Tibial artery (tissue), 4 donors: Measurements from ENCODE around the gene HAO2.

Experiments
- DNase-seq, 2 donors: peaks; one replicate each; pipeline ENCODE4 v3.0.0-alpha.2; 2019
- H3K27ac ChIP-seq, 2 donors: fragments of 200-600 bp; sonication (generic) in 1 of 2; 1 replicate in 1 of 2; 2 replicates in 1 of 2; pipeline ENCODE4 v1.5.1; 2018 to 2019; ENCODE audit warnings: mild to moderate bottlenecking in 1 of 2
- H3K27me3 ChIP-seq, 2 donors: fragments of 200-600 bp; sonication (generic) in 1 of 2; one replicate each; pipeline versions ENCODE4 v1.5.1 to v1.6.0; 2016 to 2019
- H3K36me3 ChIP-seq, 3 donors: fragments of 200-600 bp; sonication (generic) in 2 of 3; one replicate each; pipeline ENCODE4 v1.5.1; 2016 to 2019; ENCODE audit warnings: mild to moderate bottlenecking in 2 of 3
- H3K4me1 ChIP-seq, 4 donors: fragments of 200-600 bp; sonication (generic) in 2 of 4; 1 replicate in 3 of 4; 2 replicates in 1 of 4; pipeline ENCODE4 v1.5.1; 2016 to 2019
- H3K4me3 ChIP-seq, 2 donors: fragments of 200-600 bp; sonication (generic) in 1 of 2; 1 replicate in 1 of 2; 2 replicates in 1 of 2; pipeline ENCODE4 v1.5.1; 2018 to 2019; ENCODE audit warnings: mild to moderate bottlenecking in 2 of 2
- H3K9me3 ChIP-seq, 3 donors: fragments of 200-600 bp; sonication (generic) in 1 of 3; one replicate each; pipeline ENCODE4 v1.5.1; 2016 to 2019
- intact Hi-C: fragments of 100-400 bp; cut with DNase I; formaldehyde crosslinking; loops from one replicate; pipeline ENCODE4 v1.15.0; 2023; ENCODE audit warnings: low total_unique reads
- TF ChIP-seq, protein P1 (sequence below), 2 experiments: fragments of 200-600 bp in 1 of 2; fragments of 450-650 bp in 1 of 2; IDR thresholded peaks; one replicate each; pipeline ENCODE4 v1.5.1; 2017 to 2019; ENCODE audit warnings: antibody characterized with exemption in 2 of 2, mild to moderate bottlenecking in 1 of 2, moderate library complexity in 1 of 2

HAO2 gene

DNA sequence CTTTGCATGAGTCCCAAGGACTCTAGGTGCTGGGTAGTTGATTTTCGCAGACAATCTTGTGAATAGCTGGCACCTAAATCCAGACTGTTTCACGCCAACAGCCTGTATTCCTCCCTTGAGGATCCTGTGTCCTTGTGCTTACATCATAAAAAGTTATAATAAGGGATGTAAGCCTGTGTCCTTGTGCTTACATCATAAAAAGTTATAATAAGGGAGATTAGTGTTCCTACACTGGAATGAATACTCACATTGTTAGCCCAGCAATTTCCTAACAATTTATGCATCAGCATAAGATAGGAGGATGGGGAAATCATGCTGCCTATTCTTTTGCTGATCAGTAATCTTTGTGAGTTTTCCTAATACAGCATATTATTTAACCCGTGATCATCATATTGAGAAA is 42.4 kb downstream of the HAO2 start:
- Histone ChIP-seq H3K4me1 (no peaks in the 10 kb centered on the region), H3K9me3 (no peaks in the 10 kb centered on the region), H3K4me3 (no peak overlapping the region), H3K36me3 (no peaks in the 10 kb centered on the region), H3K27ac (no peak overlapping the region), H3K27me3 (no peaks in the 10 kb centered on the region)
- no peak for DNase-seq
- TF ChIP-seq, protein P1, sequence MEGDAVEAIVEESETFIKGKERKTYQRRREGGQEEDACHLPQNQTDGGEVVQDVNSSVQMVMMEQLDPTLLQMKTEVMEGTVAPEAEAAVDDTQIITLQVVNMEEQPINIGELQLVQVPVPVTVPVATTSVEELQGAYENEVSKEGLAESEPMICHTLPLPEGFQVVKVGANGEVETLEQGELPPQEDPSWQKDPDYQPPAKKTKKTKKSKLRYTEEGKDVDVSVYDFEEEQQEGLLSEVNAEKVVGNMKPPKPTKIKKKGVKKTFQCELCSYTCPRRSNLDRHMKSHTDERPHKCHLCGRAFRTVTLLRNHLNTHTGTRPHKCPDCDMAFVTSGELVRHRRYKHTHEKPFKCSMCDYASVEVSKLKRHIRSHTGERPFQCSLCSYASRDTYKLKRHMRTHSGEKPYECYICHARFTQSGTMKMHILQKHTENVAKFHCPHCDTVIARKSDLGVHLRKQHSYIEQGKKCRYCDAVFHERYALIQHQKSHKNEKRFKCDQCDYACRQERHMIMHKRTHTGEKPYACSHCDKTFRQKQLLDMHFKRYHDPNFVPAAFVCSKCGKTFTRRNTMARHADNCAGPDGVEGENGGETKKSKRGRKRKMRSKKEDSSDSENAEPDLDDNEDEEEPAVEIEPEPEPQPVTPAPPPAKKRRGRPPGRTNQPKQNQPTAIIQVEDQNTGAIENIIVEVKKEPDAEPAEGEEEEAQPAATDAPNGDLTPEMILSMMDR (IDR thresholded peaks at IDR 0.05) = no peak
- intact Hi-C loops = no loop called here

DNA sequence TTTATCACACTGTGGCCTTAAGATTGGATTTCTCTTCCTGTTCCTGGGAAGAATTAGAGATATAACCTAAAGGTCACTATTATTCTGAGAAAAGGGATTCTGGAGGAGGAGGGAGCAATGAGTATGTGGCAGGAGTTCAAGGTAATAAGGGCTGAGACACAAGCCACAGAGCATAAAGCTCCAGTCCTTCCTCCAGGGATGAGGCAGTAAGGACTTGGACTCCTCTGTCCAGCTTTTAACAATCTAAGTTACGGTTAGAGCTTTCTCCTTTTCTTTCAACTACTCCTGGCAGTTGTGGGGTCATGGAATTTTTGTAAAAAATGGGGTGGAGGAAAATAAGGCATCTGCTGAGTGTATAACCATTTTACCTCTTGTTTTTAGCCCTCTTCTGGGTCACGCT is 46.4 kb downstream of the HAO2 start, which contains the start of gene HSD3B2:
Gene HSD3B2 (plus strand): TSS at position 201 of the 400 bp plus-strand sequence. CDS start 270 bp downstream, outside the sequence.
- Histone ChIP-seq H3K36me3 (no peaks in the 10 kb centered on the region), H3K27me3 (no peaks in the 10 kb centered on the region), H3K27ac (no peak within 1 kb of the TSS), H3K4me3 (no peak within 1 kb of the TSS), H3K9me3 (no peaks in the 10 kb centered on the region), H3K4me1 (no peaks in the 10 kb centered on the region)
- DNase-seq = no peak
- intact Hi-C loops = no loop called here
- TF ChIP-seq, protein P1 (IDR thresholded peaks at IDR 0.05) = no peak

DNA sequence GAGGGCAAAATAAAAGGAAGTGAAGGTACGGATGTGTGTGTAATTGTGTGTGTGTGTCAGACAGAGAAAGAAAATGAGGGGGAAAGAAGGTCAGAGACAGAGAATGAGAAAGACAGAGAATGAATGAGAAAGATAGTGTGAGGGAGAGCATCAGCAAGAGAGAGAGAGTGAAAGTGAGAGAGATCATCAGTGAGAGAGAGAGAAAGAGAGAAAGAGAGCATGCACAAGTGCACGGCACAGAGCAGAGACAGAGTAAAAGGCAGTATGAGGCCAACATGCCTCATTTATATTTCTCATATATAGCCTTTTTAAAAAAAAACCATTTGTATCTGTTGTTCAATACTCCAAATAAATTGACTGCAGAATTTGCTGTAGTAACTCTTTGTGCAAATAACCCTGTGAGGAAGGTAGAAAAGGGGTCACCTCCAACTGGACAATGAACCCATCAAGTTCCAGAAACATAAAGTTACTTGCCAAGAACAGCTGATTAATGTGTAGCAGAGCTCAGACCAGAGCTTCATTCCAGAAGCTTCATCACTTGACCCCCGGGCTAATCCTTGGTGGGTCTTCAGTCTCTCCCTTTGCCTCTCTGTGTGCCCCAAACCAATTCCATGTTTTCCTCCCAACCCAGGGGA is 47.5 kb downstream of the HAO2 start:
- intact Hi-C loops = no loop called here
- no peaks in the 10 kb centered on the region for H3K27me3 ChIP-seq
- no peaks in the 10 kb centered on the region for H3K4me1 ChIP-seq
- DNase-seq = no peak
- H3K4me3 ChIP-seq = no peak overlapping the region
- H3K27ac ChIP-seq = no peak overlapping the region
- no peaks in the 10 kb centered on the region for H3K36me3 ChIP-seq
- H3K9me3 ChIP-seq = no peaks in the 10 kb centered on the region
- TF ChIP-seq, protein P1 (IDR thresholded peaks at IDR 0.05) = no peak

- intact Hi-C loops = no loop called here
- no peaks in the 10 kb centered on the region for H3K27me3 ChIP-seq
- DNase-seq = no peak
- no peak overlapping the region for H3K27ac ChIP-seq
- H3K9me3 ChIP-seq = no peaks in the 10 kb centered on the region
- H3K36me3 ChIP-seq = no peaks in the 10 kb centered on the region
- no peak overlapping the region for H3K4me3 ChIP-seq
- H3K4me1 ChIP-seq = no peaks in the 10 kb centered on the region
- TF ChIP-seq, protein P1 (IDR thresholded peaks at IDR 0.05) = no peak
Observed at GRCh38 chr1:119419109-119419508, 50.5 kb downstream of the HAO2 start.

DNA sequence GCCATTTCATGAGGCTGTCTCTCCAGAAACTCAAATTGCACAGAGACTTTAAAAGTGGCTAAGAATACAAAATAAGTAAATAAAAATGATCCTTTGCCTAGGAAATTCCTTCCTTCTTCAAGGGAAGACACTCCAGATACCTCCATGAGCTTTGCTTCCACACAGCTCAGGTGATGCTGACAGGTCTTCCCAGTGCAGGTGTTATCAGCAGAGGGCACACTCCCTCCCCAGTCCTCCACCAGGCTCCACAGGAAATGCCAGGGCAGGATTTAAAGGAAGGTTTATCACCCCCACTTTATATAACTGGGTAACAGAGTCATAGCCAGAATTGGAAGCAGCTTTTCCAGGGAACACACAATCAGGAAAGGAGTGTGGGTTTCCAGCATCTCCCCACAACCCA is 52.1 kb downstream of the HAO2 start:
- Histone ChIP-seq H3K4me1 (no peaks in the 10 kb centered on the region), H3K9me3 (no peaks in the 10 kb centered on the region), H3K27ac (no peak overlapping the region), H3K27me3 (no peaks in the 10 kb centered on the region), H3K36me3 (no peaks in the 10 kb centered on the region), H3K4me3 (no peak overlapping the region)
- TF ChIP-seq, protein P1 (IDR thresholded peaks at IDR 0.05) = no peak
- DNase-seq = no peak
- intact Hi-C loops = no loop called here

- DNase-seq = no peak
- H3K4me3 ChIP-seq = no peak overlapping the region
- no peaks in the 10 kb centered on the region for H3K36me3 ChIP-seq
- H3K27ac ChIP-seq = no peak overlapping the region
- H3K27me3 ChIP-seq = no peaks in the 10 kb centered on the region
- H3K4me1 ChIP-seq = no peaks in the 10 kb centered on the region
- H3K9me3 ChIP-seq = no peaks in the 10 kb centered on the region
- intact Hi-C loops = no loop called here
- TF ChIP-seq, protein P1 (IDR thresholded peaks at IDR 0.05) = no peak
Observed at GRCh38 chr1:119422631-119423030, 54.0 kb downstream of the HAO2 start.
